Natural killer cell (primary cell): ENCODE measurements around the gene TIMP2. TPM values are rescaled to one million over a fixed set of nuclear protein-coding genes. Genes with fewer than 3 reads are reported as not detected.

Source experiments
- ATAC-seq, 3 donors: fragments of 150-1000 bp in 2 of 3; fragments of 200-7000 bp in 1 of 3; cut with Tn5 transposase; 1 replicate in 1 of 3; 2 replicates in 2 of 3; pipeline ENCODE4 v1.10.0; 2021; ENCODE audit warnings: mild to moderate bottlenecking in 2 of 3, moderate library complexity in 2 of 3
- DNase-seq, 2 donors: peaks; one replicate each; pipeline versions ENCODE4 v3.0.0 to v3.0.0-alpha.2; 2013 to 2021; ENCODE audit warnings: mixed read lengths in 1 of 2
- H3K27ac ChIP-seq: one replicate; pipeline ENCODE4 v1.5.1; 2013; ENCODE audit warnings: mild to moderate bottlenecking, low read length
- H3K27me3 ChIP-seq: one replicate; pipeline ENCODE4 v1.6.1; 2013; ENCODE audit warnings: low read length; ENCODE audit not compliant: control insufficient read depth, insufficient read depth
- H3K36me3 ChIP-seq: one replicate; pipeline ENCODE4 v1.6.1; 2013; ENCODE audit warnings: low read length; ENCODE audit not compliant: control insufficient read depth, insufficient read depth
- H3K4me1 ChIP-seq: one replicate; pipeline ENCODE4 v1.6.1; 2013; ENCODE audit warnings: low read length; ENCODE audit not compliant: control insufficient read depth, insufficient read depth
- H3K4me3 ChIP-seq: one replicate; pipeline ENCODE4 v1.5.1; 2013; ENCODE audit warnings: low read length
- H3K9me3 ChIP-seq: one replicate; pipeline ENCODE4 v1.6.1; 2013; ENCODE audit warnings: low read length; ENCODE audit not compliant: control insufficient read depth, insufficient read depth
- H3K27ac Mint-ChIP-seq, 2 donors: one replicate each; pipeline ENCODE4 v1.8.0; 2022; ENCODE audit warnings: mild to moderate bottlenecking in 2 of 2, mixed read lengths in 2 of 2, moderate library complexity in 1 of 2
- H3K27me3 Mint-ChIP-seq, 2 donors: one replicate each; pipeline ENCODE4 v1.8.0; 2022; ENCODE audit warnings: low read depth in 2 of 2, mixed read lengths in 2 of 2
- H3K36me3 Mint-ChIP-seq: one replicate; pipeline ENCODE4 v1.8.0; 2022; ENCODE audit warnings: mixed read lengths
- H3K4me1 Mint-ChIP-seq, 2 donors: one replicate each; pipeline ENCODE4 v1.8.0; 2022; ENCODE audit warnings: mixed read lengths in 2 of 2
- H3K4me3 Mint-ChIP-seq: one replicate; pipeline ENCODE4 v1.8.0; 2022; ENCODE audit warnings: mild to moderate bottlenecking, moderate library complexity, mixed read lengths
- H3K9me3 Mint-ChIP-seq, 2 donors: one replicate each; pipeline ENCODE4 v1.8.0; 2022; ENCODE audit warnings: mixed read lengths in 2 of 2
- WGBS: methylation state at CpG from one replicate; pipeline ENCODE4 v1.1.7; 2013; ENCODE audit warnings: missing lambda C conversion rate; ENCODE audit not compliant: insufficient coverage; 5-methylcytosine and 5-hydroxymethylcytosine counted together
- intact Hi-C: fragments of 100-400 bp; cut with micrococcal nuclease; formaldehyde crosslinking; loops from one replicate; pipeline ENCODE4 v1.14.2; 2022
- total RNA-seq, 4 donors: library from RNA; stranded (reverse); fragments of 120-200 nt in 1 of 4; gene quantifications; one replicate each; pipeline versions ENCODE4 v1.2.3 to v1.2.4, GENCODE V29; 2013 to 2022
- TF ChIP-seq, protein P1 (sequence below): fragments of 200-600 bp; IDR thresholded peaks from one replicate; pipeline ENCODE4 v1.8.0; 2022; ENCODE audit warnings: antibody characterized with exemption

The TIMP2 gene
- total RNA-seq, 3 donors from 2014 or later (not counting 1 experiment from before 2014, with no cell fraction given), result 3.6 to 8.2 (median 7.1) TPM

- no peaks in the 10 kb centered on the region for H3K9me3 ChIP-seq
- Mint-ChIP-seq H3K27ac (no peak overlapping the region), H3K9me3 (no peaks in the 10 kb centered on the region), H3K4me1 (no peaks in the 10 kb centered on the region), H3K4me3 (no peak overlapping the region), H3K36me3 (no peaks in the 10 kb centered on the region), H3K27me3 (no peaks in the 10 kb centered on the region)
- no peak overlapping the region for H3K27ac ChIP-seq
- intact Hi-C loops, result no loop called here
- ATAC-seq (no peak), DNase-seq (no peak)
- H3K4me3 ChIP-seq, result no peak overlapping the region
- H3K27me3 ChIP-seq, result no peaks in the 10 kb centered on the region
- H3K4me1 ChIP-seq, result no peaks in the 10 kb centered on the region
- H3K36me3 ChIP-seq, result no peaks in the 10 kb centered on the region
- TF ChIP-seq, protein P1, sequence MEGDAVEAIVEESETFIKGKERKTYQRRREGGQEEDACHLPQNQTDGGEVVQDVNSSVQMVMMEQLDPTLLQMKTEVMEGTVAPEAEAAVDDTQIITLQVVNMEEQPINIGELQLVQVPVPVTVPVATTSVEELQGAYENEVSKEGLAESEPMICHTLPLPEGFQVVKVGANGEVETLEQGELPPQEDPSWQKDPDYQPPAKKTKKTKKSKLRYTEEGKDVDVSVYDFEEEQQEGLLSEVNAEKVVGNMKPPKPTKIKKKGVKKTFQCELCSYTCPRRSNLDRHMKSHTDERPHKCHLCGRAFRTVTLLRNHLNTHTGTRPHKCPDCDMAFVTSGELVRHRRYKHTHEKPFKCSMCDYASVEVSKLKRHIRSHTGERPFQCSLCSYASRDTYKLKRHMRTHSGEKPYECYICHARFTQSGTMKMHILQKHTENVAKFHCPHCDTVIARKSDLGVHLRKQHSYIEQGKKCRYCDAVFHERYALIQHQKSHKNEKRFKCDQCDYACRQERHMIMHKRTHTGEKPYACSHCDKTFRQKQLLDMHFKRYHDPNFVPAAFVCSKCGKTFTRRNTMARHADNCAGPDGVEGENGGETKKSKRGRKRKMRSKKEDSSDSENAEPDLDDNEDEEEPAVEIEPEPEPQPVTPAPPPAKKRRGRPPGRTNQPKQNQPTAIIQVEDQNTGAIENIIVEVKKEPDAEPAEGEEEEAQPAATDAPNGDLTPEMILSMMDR, result no peak
- WGBS, result 84% methylated on average over 19 of the region's 19 CpGs
Measured at GRCh38 chr17:78962345-78962983, 37.3 kb upstream of the TIMP2 start.

DNA sequence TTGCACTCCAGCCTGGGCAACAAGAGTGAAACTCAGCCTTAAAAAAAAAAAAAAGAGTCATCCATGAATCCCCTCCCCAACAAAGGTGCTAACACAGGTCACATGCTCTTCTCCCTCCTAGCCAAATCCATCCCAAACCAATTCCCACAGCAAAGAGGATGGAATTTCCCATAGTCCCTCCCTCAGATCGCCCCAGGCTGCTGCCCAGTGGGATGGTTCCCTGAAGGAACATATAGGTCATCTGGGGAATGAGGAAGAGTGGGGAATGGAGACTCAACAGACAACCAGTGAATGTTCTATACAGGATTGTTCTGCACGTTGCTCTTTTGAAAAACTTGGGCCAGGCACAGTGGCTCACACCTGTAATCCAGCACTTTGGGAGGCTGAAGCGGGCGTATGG lies 36.4 kb upstream of the TIMP2 start:
- Mint-ChIP-seq H3K4me1 (no peaks in the 10 kb centered on the region), H3K27ac (no peak overlapping the region), H3K9me3 (no peaks in the 10 kb centered on the region), H3K4me3 (no peak overlapping the region), H3K36me3 (no peaks in the 10 kb centered on the region), H3K27me3 (no peaks in the 10 kb centered on the region)
- TF ChIP-seq, protein P1, result no peak
- intact Hi-C loops, result no loop called here
- no peak overlapping the region for H3K4me3 ChIP-seq
- 92% methylated on average over 4 of the region's 4 CpGs for WGBS
- no peaks in the 10 kb centered on the region for H3K27me3 ChIP-seq
- no peaks in the 10 kb centered on the region for H3K9me3 ChIP-seq
- no peak for ATAC-seq
- H3K4me1 ChIP-seq, result no peaks in the 10 kb centered on the region
- no peak for DNase-seq
- no peak overlapping the region for H3K27ac ChIP-seq
- no peaks in the 10 kb centered on the region for H3K36me3 ChIP-seq

DNA sequence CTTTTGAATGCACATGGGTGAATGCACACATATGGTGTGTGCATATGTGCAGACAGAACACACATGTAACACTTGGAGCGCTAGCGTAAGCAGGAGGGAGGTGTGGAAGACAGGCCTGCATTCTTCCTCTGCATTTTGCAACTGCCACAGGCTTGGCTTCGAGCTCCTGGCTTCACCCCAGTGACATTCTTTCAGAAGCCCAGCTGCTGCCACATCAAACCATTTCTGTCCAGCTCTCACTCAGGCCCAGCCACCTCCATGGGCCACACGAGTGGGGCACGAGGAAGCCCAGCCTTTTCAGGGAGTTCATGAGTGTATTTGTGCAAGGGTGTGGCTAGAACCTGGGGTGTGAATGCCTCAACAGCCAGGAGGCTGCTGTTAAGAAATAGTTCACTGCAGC lies 35.7 kb upstream of the TIMP2 start:
- no peaks in the 10 kb centered on the region for H3K9me3 ChIP-seq
- ATAC-seq, result no peak
- no peak overlapping the region for H3K4me3 ChIP-seq
- DNase-seq, result no peak
- TF ChIP-seq, protein P1, result no peak
- no peaks in the 10 kb centered on the region for H3K4me1 ChIP-seq
- no peaks in the 10 kb centered on the region for H3K36me3 Mint-ChIP-seq
- no peak overlapping the region for H3K27ac Mint-ChIP-seq
- WGBS, result 82% methylated on average over 5 of the region's 5 CpGs
- H3K4me1 Mint-ChIP-seq, result no peaks in the 10 kb centered on the region
- intact Hi-C loops, result no loop called here
- H3K27me3 Mint-ChIP-seq, result no peaks in the 10 kb centered on the region
- H3K27me3 ChIP-seq, result no peaks in the 10 kb centered on the region
- no peak overlapping the region for H3K27ac ChIP-seq
- no peak overlapping the region for H3K4me3 Mint-ChIP-seq
- H3K9me3 Mint-ChIP-seq, result no peaks in the 10 kb centered on the region
- no peaks in the 10 kb centered on the region for H3K36me3 ChIP-seq

DNA sequence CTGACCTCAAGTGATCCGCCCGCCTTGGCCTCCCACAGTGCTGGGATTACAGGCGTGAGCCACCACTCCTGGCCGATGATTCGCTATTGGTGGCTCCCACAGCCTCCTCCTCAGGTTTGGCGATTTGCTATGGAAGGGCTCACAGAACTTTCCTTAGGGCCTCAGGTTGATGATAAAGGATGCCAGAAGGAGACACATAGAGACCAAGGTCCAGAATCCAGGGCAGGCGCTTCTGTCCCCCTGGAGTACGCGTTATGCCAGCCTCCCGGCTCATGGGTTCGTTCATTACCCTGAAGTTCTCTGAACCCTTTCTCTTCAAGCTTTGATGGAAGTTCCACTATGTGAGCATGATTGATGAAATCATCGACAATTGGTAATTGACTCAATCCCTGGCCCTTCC lies 34.6 kb upstream of the TIMP2 start:
- H3K9me3 Mint-ChIP-seq, result no peaks in the 10 kb centered on the region
- no peaks in the 10 kb centered on the region for H3K36me3 Mint-ChIP-seq
- Histone ChIP-seq H3K4me1 (no peaks in the 10 kb centered on the region), H3K9me3 (no peaks in the 10 kb centered on the region), H3K27me3 (no peaks in the 10 kb centered on the region), H3K27ac (no peak overlapping the region), H3K4me3 (no peak overlapping the region), H3K36me3 (no peaks in the 10 kb centered on the region)
- no peak for ATAC-seq
- no peaks in the 10 kb centered on the region for H3K4me1 Mint-ChIP-seq
- intact Hi-C loops, result no loop called here
- TF ChIP-seq, protein P1, result no peak
- 94% methylated on average over 12 of the region's 12 CpGs for WGBS
- H3K27me3 Mint-ChIP-seq, result no peaks in the 10 kb centered on the region
- DNase-seq, result no peak
- no peak overlapping the region for H3K4me3 Mint-ChIP-seq
- no peak overlapping the region for H3K27ac Mint-ChIP-seq
